ENCODE measurements around the gene TMUB2. TPM values are rescaled to one million over a fixed set of nuclear protein-coding genes. Genes with fewer than 3 reads are reported as not detected.
A peak's percentile ranks its signal among the peaks of the same experiment; 100 is the strongest.

Gene TMUB2
- total and polyA plus RNA-seq, 2 of the 13 experiments (the other 11 are each of a cell fraction or from before 2014, with no cell fraction given), result 26.9 to 50.8 TPM

DNA sequence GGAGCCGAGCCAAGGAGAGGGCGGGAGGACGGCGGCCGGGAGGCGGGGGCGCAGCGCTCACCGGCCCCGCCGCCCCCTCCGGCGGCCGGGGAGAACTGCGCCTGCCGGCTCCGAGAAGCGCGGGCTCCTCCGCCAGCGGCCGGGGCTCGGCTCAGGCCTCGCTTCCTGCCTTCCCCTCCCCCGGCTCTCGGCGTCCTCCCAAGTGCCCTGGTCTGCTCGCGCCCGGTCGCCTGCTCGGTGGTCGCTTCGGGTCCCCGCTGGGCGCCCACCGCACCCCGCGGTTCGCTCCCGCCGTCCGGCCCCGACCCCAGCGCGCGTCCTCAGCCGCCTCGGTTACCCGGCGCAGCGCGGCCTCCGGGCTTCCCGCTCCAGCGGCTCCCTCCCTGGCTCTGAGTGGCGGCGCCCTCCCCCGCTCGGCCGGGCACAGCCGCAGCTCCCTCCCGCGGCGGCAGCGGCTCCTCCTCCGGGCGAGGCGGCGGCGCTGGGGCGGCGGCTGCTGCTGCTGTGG, 32.4 kb downstream of the TMUB2 start (continued):
- TF ChIP-seq ZBTB38 (CRISPR knock-in tag; IDR thresholded peaks at IDR 0.05) (no peak), GATAD1 (CRISPR knock-in tag; IDR thresholded peaks at IDR 0.05) (no peak), ZNF543 (CRISPR knock-in tag; IDR thresholded peaks at IDR 0.05) (peak; percentile 37; the same call in 1 of the 2 replicates), AKAP8 (CRISPR knock-in tag; IDR thresholded peaks at IDR 0.05) (no peak), CHD4 (IDR thresholded peaks at IDR 0.05; ENCODE audit: borderline replicate concordance, low read length) (no peak), ZNF331 (CRISPR knock-in tag; IDR thresholded peaks at IDR 0.05) (no peak), SMAD1 (CRISPR knock-in tag; IDR thresholded peaks at IDR 0.05; ENCODE audit: borderline replicate concordance, low read depth) (no peak), HNRNPLL (IDR thresholded peaks at IDR 0.05; ENCODE audit: low read depth, low read length, poor library complexity, severe bottlenecking) (peak; percentile 64), ZNF644 (CRISPR knock-in tag; IDR thresholded peaks at IDR 0.05; ENCODE audit: low read depth) (no peak), GATAD2A (CRISPR knock-in tag; IDR thresholded peaks at IDR 0.05) (no peak), SIN3B (IDR thresholded peaks at IDR 0.05; ENCODE audit: low read length) (no peak), ZNF225 (CRISPR knock-in tag; IDR thresholded peaks at IDR 0.05) (0 out of 2 replicates have a peak, but pooled peaks have one; percentile 17), ZSCAN30 (CRISPR knock-in tag; IDR thresholded peaks at IDR 0.05) (no peak), ZNF772 (CRISPR knock-in tag; IDR thresholded peaks at IDR 0.05) (peak; percentile 55; the same call in 1 of the 2 replicates), CBFB (CRISPR knock-in tag; IDR thresholded peaks at IDR 0.05) (no peak), ZFY (CRISPR knock-in tag; IDR thresholded peaks at IDR 0.05) (peak; percentile 57; the same call in 1 of the 2 replicates), ZNF607 (CRISPR knock-in tag; IDR thresholded peaks at IDR 0.05; ENCODE audit: borderline replicate concordance) (peak; percentile 46; the same call in 1 of the 2 replicates), KLF13 (CRISPR knock-in tag; IDR thresholded peaks at IDR 0.05) (no peak), SKI (IDR thresholded peaks at IDR 0.05; ENCODE audit: partially characterized antibody) (peak; percentile 49), FOXA3 (CRISPR knock-in tag; IDR thresholded peaks at IDR 0.05) (no peak)
- TF ChIP-seq, protein P1, sequence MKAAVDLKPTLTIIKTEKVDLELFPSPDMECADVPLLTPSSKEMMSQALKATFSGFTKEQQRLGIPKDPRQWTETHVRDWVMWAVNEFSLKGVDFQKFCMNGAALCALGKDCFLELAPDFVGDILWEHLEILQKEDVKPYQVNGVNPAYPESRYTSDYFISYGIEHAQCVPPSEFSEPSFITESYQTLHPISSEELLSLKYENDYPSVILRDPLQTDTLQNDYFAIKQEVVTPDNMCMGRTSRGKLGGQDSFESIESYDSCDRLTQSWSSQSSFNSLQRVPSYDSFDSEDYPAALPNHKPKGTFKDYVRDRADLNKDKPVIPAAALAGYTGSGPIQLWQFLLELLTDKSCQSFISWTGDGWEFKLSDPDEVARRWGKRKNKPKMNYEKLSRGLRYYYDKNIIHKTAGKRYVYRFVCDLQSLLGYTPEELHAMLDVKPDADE (CRISPR knock-in tag; IDR thresholded peaks at IDR 0.05), result 0 out of 2 replicates have a peak, but pooled peaks have one; percentile 53
- TF ChIP-seq, protein P2, sequence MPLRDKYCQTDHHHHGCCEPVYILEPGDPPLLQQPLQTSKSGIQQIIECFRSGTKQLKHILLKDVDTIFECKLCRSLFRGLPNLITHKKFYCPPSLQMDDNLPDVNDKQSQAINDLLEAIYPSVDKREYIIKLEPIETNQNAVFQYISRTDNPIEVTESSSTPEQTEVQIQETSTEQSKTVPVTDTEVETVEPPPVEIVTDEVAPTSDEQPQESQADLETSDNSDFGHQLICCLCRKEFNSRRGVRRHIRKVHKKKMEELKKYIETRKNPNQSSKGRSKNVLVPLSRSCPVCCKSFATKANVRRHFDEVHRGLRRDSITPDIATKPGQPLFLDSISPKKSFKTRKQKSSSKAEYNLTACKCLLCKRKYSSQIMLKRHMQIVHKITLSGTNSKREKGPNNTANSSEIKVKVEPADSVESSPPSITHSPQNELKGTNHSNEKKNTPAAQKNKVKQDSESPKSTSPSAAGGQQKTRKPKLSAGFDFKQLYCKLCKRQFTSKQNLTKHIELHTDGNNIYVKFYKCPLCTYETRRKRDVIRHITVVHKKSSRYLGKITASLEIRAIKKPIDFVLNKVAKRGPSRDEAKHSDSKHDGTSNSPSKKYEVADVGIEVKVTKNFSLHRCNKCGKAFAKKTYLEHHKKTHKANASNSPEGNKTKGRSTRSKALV (CRISPR knock-in tag; IDR thresholded peaks at IDR 0.05), result no peak
- TF ChIP-seq, protein P3, sequence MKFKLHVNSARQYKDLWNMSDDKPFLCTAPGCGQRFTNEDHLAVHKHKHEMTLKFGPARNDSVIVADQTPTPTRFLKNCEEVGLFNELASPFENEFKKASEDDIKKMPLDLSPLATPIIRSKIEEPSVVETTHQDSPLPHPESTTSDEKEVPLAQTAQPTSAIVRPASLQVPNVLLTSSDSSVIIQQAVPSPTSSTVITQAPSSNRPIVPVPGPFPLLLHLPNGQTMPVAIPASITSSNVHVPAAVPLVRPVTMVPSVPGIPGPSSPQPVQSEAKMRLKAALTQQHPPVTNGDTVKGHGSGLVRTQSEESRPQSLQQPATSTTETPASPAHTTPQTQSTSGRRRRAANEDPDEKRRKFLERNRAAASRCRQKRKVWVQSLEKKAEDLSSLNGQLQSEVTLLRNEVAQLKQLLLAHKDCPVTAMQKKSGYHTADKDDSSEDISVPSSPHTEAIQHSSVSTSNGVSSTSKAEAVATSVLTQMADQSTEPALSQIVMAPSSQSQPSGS (CRISPR knock-in tag; IDR thresholded peaks at IDR 0.05), result no peak
- TF ChIP-seq, protein P4, sequence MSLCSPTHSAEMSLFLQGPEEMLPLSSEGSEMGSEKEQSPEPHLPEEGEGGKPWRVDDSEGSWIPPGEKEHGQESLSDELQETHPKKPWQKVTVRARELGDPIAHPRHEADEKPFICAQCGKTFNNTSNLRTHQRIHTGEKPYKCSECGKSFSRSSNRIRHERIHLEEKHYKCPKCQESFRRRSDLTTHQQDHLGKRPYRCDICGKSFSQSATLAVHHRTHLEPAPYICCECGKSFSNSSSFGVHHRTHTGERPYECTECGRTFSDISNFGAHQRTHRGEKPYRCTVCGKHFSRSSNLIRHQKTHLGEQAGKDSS (CRISPR knock-in tag; IDR thresholded peaks at IDR 0.05; ENCODE audit: borderline replicate concordance, low read depth), result no peak
- TF ChIP-seq, protein P5, sequence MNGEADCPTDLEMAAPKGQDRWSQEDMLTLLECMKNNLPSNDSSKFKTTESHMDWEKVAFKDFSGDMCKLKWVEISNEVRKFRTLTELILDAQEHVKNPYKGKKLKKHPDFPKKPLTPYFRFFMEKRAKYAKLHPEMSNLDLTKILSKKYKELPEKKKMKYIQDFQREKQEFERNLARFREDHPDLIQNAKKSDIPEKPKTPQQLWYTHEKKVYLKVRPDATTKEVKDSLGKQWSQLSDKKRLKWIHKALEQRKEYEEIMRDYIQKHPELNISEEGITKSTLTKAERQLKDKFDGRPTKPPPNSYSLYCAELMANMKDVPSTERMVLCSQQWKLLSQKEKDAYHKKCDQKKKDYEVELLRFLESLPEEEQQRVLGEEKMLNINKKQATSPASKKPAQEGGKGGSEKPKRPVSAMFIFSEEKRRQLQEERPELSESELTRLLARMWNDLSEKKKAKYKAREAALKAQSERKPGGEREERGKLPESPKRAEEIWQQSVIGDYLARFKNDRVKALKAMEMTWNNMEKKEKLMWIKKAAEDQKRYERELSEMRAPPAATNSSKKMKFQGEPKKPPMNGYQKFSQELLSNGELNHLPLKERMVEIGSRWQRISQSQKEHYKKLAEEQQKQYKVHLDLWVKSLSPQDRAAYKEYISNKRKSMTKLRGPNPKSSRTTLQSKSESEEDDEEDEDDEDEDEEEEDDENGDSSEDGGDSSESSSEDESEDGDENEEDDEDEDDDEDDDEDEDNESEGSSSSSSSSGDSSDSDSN (CRISPR knock-in tag; IDR thresholded peaks at IDR 0.05), result peak; percentile 93; the same call in 1 of the 2 replicates

Data from HepG2 (cell line).